ENCODE measurements around the gene INSC. TPM values are rescaled to one million over a fixed set of nuclear protein-coding genes. Genes with fewer than 3 reads are reported as not detected.

The INSC gene
- total and polyA plus RNA-seq, 2 of the 4 experiments (the other 2 are of a cell fraction) = 0.53 to 1.4 TPM

GRCh38 chr11:15097411-15097810 lies 17.3 kb upstream of the INSC start:
- intact Hi-C loops (cut with micrococcal nuclease) = no loop called here
- POLR2A ChIA-PET (ENCODE audit: unreplicated experiment) = no interaction called here
- TF ChIP-seq RFX5 (IDR thresholded peaks at IDR 0.05; ENCODE audit: low read depth, low read length) (no peak), USF2 (IDR thresholded peaks at IDR 0.05; ENCODE audit: low read depth, low read length) (no peak), RCOR1 (IDR thresholded peaks at IDR 0.05; ENCODE audit: insufficient replicate concordance, low read length) (no peak), FOS (IDR thresholded peaks at IDR 0.05; ENCODE audit: low read depth, low read length) (no peak), POLR2A (IDR thresholded peaks at IDR 0.05; ENCODE audit: low read depth, low read length) (no peak), SMC3 (IDR thresholded peaks at IDR 0.05; ENCODE audit: low read depth, low read length) (no peak), CHD1 (IDR thresholded peaks at IDR 0.05; ENCODE audit: low read depth, low read length) (no peak), MXI1 (IDR thresholded peaks at IDR 0.05; ENCODE audit: borderline replicate concordance, low read depth, low read length) (no peak), CEBPB (IDR thresholded peaks at IDR 0.05; ENCODE audit: low read depth, low read length) (no peak), BHLHE40 (IDR thresholded peaks at IDR 0.05; ENCODE audit: low read depth, low read length) (no peak), RAD21 (IDR thresholded peaks at IDR 0.05; ENCODE audit: low read length) (no peak), MAFK (IDR thresholded peaks at IDR 0.05; ENCODE audit: low read depth, low read length) (no peak), NFE2L2 (IDR thresholded peaks at IDR 0.05; ENCODE audit: low read depth, low read length) (no peak), MAZ (IDR thresholded peaks at IDR 0.05; ENCODE audit: borderline replicate concordance, low read depth, low read length) (no peak)
- TF ChIP-seq, protein P1, sequence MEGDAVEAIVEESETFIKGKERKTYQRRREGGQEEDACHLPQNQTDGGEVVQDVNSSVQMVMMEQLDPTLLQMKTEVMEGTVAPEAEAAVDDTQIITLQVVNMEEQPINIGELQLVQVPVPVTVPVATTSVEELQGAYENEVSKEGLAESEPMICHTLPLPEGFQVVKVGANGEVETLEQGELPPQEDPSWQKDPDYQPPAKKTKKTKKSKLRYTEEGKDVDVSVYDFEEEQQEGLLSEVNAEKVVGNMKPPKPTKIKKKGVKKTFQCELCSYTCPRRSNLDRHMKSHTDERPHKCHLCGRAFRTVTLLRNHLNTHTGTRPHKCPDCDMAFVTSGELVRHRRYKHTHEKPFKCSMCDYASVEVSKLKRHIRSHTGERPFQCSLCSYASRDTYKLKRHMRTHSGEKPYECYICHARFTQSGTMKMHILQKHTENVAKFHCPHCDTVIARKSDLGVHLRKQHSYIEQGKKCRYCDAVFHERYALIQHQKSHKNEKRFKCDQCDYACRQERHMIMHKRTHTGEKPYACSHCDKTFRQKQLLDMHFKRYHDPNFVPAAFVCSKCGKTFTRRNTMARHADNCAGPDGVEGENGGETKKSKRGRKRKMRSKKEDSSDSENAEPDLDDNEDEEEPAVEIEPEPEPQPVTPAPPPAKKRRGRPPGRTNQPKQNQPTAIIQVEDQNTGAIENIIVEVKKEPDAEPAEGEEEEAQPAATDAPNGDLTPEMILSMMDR (conservative IDR thresholded peaks at IDR 0.05; ENCODE audit: low read depth, low read length) = no peak
- TF ChIP-seq, protein P2, sequence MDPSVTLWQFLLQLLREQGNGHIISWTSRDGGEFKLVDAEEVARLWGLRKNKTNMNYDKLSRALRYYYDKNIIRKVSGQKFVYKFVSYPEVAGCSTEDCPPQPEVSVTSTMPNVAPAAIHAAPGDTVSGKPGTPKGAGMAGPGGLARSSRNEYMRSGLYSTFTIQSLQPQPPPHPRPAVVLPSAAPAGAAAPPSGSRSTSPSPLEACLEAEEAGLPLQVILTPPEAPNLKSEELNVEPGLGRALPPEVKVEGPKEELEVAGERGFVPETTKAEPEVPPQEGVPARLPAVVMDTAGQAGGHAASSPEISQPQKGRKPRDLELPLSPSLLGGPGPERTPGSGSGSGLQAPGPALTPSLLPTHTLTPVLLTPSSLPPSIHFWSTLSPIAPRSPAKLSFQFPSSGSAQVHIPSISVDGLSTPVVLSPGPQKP (IDR thresholded peaks at IDR 0.05; ENCODE audit: borderline replicate concordance, low read depth, low read length) = no peak
- Histone ChIP-seq H2BK120ac (ENCODE audit: low read depth, low read length) (no peak overlapping the region), H3K79me1 (ENCODE audit: low read depth in 1 of 2, low read length in 2 of 2) (no peaks in the 10 kb centered on the region), H4K91ac (ENCODE audit: insufficient read depth, low read depth, low read length) (no peak overlapping the region), H3K4me1 (ENCODE audit: control insufficient read depth, insufficient read depth, low read length) (peaks cover 3% of the 10 kb centered on the region; the same call in 1 of the 2 replicates), H2BK20ac (ENCODE audit: low read depth, low read length) (no peak overlapping the region), H2BK15ac (ENCODE audit: low read depth, low read length) (no peak overlapping the region), H3K56ac (ENCODE audit: extremely low read depth, insufficient read depth, low read length) (no peak overlapping the region), H3K27me3 (ENCODE audit: control insufficient read depth, insufficient read depth, low read length) (no peaks in the 10 kb centered on the region; the same call in 1 of the 2 replicates), H3K9me3 (ENCODE audit: control insufficient read depth, insufficient read depth, low read length) (no peaks in the 10 kb centered on the region), H3K4me2 (ENCODE audit: low read depth, low read length) (no peak overlapping the region), H2AK9ac (replicated peaks; ENCODE audit: low read depth, low read length, poor library complexity) (no peak overlapping the region), H3K27ac (ENCODE audit: insufficient read depth, low read length) (no peak overlapping the region), H3K4me3 (ENCODE audit: insufficient read depth, low read depth, low read length) (no peak overlapping the region), H3K4ac (ENCODE audit: low read depth, low read length) (no peak overlapping the region), H3K36me3 (ENCODE audit: control insufficient read depth, insufficient read depth, low read length) (no peaks in the 10 kb centered on the region), H4K8ac (ENCODE audit: low read depth in 2 of 2, low read length in 2 of 2) (no peak overlapping the region), H3K9ac (ENCODE audit: low read depth, low read length) (no peak overlapping the region), H4K20me1 (ENCODE audit: insufficient read depth, low read length) (no peaks in the 10 kb centered on the region), H3K14ac (replicated peaks; ENCODE audit: low read depth, low read length) (no peak overlapping the region), H3K9me1 (ENCODE audit: insufficient read depth, low read length) (no peaks in the 10 kb centered on the region; the same call in 1 of the 2 replicates), H2AFZ (replicated peaks; ENCODE audit: low read length, poor library complexity) (no peak overlapping the region), H3K18ac (ENCODE audit: low read depth, low read length) (no peak overlapping the region), H2BK5ac (ENCODE audit: low read depth, low read length, poor library complexity, severe bottlenecking) (no peak overlapping the region), H2AK5ac (ENCODE audit: low read depth, low read length) (no peak overlapping the region), H3K23ac (ENCODE audit: low read depth, low read length) (no peak overlapping the region), H4K5ac (ENCODE audit: low read depth, low read length) (no peak overlapping the region)
- no TSS peak for BruUV-seq (replicated peaks)
- CTCF ChIA-PET = no interaction called here
- dilution Hi-C loops (cut with HindIII; ENCODE audit: low sequenced_read_pairs, unreplicated experiment) = no loop called here
- WGBS, 2 experiments (ENCODE audit: extremely low coverage in 2 of 2, insufficient read length in 1 of 2) = no CpG with 5 or more reads among the region's 3 CpGs
- no peak for ATAC-seq (ENCODE audit: low read depth)
- DNase-seq = no peak
- in situ Hi-C loops (cut with MboI; ENCODE audit: low sequenced_read_pairs) = no loop called here
